Left forelimb (tissue), 1 donor: Measurements from ENCODE around the gene UBE2D2.

ENCODE experiments used
- DNase-seq: peaks from one replicate; pipeline ENCODE4 v3.0.0-alpha.2; 2018; ENCODE audit warnings: low spot score

Gene UBE2D2

GRCh38 chr5:139660923-139661814, 100.0 kb downstream of the UBE2D2 start:
- no peak for DNase-seq

GRCh38 chr5:139662617-139663016, 101.5 kb downstream of the UBE2D2 start:
- DNase-seq = no peak

- no peak for DNase-seq
Measured at GRCh38 chr5:139663207-139664085, 102.3 kb downstream of the UBE2D2 start.

DNA sequence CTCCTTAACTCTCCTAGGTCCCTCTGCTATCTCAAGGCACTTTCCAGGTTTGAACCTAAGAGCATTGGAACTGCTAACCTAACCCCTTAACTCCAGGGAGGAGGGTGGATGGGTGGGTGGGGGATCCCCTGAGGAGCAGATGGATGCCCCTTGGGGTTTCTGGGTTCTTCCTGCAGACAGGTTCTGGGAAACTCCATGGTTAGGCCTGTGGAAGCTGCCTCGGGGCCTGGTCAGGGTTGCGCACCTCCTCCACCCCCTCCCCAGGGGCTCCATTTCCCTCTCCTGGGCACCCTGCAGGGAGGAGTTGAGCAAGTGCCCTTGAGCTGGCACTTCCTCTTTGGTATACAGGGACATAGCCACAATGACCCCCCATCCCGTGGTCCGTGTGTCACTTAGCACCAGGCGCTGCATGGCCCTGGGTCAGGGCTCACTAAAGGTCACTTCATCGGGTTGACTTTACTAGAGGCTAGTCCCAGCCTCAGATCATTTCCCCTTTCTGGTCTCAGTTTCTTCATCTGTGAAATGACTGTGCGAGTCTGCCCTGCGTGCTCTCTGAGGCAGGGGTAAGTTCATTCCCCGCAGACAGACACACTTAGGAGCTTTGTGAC, 103.1 kb downstream of the UBE2D2 start:
- DNase-seq = no peak

GRCh38 chr5:139664727-139665351, 103.7 kb downstream of the UBE2D2 start:
- DNase-seq = no peak

- DNase-seq = no peak
Measured at GRCh38 chr5:139665626-139666025, 104.5 kb downstream of the UBE2D2 start.

- DNase-seq = no peak
Measured at GRCh38 chr5:139666551-139666950, 105.4 kb downstream of the UBE2D2 start.

GRCh38 chr5:139667001-139667729, 106.0 kb downstream of the UBE2D2 start:
- no peak for DNase-seq

GRCh38 chr5:139667730-139668063, 106.6 kb downstream of the UBE2D2 start:
- DNase-seq = no peak

DNA sequence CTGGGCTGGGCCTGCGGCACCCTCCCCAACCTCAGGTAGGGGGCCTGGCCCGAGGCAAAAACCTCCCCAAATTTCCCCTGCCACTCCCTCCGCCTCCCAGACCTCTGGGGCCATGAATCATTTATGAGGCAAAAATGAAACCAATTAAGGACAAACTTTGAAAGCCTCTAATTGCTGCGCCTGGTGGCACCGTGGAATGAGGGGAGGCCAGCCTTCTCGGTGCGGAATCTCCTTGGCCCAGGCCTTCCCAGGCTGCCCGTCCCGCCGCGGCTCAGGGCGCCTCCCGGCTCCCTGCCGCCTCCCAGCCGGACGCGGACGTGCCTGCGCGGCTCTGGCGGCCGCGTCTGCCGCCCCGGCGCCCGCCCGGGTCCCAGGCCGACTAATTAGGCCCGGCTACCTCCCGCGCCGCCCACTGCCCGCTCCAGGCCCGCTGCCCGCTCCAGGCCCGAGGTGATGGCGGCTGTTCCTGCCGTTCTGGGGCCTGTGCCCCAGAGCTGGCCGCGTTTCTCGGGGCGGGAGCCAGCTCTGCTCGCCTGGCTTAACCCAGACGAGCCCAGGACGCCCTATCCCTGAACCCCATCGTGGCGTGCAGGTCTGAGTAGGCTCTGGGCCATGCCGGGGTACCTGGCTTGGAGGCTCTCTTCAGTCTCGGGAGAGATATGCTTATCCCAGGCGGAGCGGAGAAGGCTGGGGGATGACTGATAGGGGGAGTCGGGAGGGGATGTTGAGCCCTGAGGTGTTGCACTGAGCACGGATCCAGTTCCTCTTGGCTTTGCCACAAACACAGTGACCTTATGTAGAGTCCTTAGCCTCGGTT, 107.1 kb downstream of the UBE2D2 start:
- no peak for DNase-seq

DNA sequence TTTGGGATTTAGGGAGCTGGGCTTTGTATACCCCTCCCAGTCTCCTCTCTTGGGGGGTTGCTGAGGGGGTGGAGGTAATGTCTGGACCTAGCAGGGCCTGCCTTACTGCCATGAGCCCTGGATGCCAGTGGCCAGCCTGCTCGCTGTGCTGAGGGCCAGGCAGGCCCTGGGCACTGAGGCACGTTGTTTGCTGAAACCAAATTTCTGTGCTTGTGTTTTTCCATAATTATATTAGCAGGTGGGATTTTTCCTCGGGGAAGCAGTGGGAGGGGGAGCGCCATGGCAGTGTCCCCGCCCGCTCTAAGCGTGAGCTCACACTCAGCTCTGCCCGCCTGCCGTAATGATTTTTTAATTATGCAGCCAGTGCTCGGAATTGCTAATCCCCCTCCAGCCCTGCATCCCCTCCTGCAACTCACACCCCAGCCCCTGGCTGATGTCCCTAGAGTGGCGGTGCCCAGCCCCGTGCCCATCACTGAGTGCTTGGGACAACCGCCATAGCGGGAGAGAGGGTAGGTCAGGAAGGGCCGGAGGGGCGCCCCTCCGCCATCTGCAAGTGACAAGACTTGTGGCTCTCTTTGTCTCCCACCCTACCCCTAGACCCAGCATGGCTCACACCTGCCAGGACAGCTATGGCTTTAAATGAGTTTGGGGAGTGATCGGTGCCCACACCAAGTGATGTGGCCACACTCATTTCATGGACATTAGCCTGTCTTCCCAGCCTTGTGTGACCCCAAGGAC, 108.0 kb downstream of the UBE2D2 start:
- no peak for DNase-seq

DNA sequence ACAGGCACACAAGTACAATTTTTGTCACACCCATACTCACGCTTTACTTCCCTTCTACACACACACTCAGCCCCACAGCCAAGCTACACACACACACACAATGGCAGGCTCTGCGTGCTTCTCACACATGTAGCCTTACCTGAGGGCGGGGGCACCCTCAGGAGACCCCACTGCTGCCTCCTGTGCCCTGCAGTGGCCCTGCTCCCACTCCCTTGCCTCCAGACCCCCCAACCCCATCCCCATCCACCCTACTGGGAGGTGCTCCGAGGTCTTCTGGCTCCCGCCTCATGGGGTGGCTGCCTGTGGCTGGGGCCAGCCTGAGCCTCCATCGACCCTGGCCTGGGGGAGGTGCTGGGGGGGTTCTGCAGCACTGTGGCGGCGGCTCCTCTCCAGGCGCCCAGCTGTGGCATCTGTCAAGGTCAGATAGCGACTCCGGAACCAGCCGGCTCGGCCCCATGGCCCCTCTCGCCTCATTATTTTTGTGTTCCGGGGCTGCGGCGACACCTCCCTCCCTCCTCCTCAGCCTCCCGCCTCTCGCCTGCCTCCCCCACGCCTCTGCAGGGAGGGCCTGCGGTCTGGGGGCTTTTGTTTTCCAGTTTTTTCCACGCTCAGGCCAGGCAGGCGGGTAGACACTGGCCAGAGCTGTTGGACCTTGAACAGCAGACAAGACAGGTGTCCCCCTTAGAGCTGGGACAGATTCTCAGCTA, 108.7 kb downstream of the UBE2D2 start:
- no peak for DNase-seq

DNA sequence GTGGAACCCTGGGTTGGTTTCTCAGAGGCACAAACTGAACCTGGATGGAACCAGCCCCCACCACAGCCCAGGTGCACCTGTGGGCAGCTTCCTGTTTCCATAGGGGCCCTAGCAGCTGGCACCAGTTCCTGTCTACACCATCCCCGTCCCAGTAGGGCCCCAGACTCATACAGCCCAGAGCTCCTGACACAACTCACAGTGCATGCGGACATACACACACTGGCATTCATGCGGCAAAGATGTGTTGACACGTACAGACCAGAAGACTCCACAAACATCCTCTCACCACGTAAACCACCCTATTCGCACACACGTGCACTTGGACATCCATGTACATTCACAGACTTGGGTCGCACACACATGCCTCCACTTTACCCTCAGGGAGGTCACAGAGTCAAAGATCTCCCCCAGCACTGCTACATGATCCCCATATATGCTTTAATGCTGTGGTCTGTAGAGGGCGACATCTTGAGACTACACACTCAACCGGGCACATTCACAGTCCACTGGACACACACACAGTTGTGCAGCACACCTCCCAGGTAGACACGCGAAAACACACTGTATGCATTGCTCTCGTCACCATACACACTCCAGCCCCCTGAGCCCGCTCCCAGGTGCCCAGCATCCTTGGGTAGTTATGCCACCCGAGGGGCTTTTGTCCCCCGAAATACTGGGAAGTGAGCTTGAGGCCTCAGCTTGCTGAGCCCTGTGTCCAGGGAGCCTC, 109.4 kb downstream of the UBE2D2 start:
- DNase-seq = no peak

DNA sequence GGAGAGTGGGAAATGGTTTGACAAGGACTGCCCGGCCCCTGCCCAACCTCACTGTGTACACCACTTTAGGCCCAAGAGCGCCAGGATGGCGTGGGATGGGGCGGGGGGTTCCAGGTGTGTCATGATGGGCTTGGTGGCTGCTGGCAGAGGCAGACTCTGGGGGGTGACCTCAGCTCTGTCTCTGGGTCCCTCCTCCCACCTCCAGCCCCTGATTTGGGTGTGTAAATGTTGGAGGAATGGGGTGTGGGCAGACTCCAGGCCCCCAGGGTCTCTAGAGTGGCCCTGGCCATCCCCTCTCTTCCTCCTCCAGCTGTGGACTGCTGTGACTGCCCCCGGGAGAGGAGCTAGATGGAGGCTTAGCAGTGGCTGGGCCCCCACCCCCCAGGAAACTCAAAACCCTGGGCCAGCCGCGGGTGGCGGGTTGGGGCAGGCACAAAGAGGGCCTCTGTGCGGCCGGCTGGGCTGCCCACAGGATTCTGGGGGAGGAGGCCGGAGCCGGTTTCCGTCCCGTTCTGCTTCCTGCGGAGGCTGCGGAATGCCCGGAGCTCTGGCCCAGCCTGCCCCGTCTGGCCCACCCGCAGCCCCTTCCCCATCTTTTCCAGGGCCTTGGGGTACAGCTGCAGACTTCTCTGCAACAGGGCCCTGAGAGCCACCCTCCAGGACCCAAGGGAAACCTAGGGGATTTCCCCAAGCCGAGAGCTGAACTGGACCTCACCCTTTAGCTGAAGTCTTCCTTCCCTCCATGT, 110.1 kb downstream of the UBE2D2 start:
- DNase-seq = no peak

DNA sequence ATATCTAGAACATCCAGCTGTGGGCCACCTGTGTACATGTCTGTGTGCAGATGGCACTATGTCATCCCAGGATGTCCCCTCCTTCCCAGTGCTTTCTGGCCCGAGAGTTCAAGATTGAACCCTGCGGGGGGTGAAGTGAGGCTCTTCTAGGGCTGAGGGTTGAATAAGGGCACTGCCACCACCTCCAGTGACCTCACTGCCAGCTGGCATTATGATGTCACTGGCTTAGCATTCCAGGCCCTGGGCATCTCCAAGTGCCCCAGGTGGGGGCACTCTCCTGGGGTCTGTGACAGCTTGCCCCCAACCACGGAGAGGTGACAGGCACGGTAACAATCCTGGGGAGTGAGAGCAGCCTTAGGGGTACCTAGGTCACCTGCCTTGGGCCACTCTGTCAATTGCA, 114.1 kb downstream of the UBE2D2 start:
- no peak for DNase-seq

GRCh38 chr5:139675825-139676224, 114.7 kb downstream of the UBE2D2 start:
- no peak for DNase-seq

- no peak for DNase-seq
Measured at GRCh38 chr5:139676406-139676805, 115.3 kb downstream of the UBE2D2 start.
